ENCODE results near the gene CFL1.

DNA sequence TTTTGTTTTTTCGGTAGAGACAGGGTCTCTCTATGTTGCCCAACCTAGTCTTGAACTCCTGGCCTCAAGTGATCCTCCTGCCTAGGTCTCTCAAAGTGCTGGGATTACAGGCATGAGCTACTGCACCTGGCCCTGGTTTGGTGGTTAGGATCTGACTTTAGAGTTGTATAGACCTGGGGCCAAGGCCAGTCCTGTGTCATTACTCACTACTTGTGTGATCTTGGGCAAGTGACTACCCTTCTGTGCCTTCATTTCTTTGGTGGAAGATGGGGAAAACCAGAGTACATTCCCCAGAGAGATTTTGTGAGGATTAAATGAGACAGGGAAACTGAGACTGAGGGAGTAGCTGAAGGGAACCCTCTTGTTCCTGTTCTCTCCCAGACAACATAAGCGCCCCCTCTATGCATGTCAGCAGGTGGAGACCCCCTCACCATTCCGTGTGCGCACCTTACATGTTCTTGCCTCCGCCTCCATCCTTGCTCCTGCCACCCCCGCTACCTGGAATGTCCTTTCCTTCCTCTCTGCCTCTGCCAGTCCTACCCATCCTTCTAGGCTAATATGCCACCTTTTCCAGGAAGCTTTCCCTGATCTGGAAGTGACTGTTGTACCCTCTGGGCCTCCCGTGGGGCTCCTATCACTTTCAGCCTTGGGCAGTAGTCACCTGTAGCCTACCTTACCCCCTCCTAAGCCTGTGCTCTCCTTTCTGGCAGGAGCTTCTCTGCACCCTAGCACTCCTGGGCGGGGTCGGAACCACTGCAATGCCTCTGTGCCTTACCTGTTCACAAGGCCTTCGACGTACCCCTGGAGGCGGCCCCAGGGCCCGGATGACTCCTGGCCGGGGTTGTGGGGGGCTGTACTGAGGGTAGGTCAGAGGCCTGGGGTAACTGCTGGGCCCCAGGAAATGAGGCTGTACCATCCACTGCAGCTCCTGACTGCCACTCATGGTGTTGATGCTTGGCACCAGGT lies 38.3 kb upstream of the CFL1 start:
- TF ChIP-seq POLR2A (IDR thresholded peaks at IDR 0.05; ENCODE audit: low read depth, low read length) (peak; percentile 17; the same call in 1 of the 2 replicates), CEBPB (IDR thresholded peaks at IDR 0.05; ENCODE audit: low read depth, low read length) (no peak)
- TF ChIP-seq, protein P1, sequence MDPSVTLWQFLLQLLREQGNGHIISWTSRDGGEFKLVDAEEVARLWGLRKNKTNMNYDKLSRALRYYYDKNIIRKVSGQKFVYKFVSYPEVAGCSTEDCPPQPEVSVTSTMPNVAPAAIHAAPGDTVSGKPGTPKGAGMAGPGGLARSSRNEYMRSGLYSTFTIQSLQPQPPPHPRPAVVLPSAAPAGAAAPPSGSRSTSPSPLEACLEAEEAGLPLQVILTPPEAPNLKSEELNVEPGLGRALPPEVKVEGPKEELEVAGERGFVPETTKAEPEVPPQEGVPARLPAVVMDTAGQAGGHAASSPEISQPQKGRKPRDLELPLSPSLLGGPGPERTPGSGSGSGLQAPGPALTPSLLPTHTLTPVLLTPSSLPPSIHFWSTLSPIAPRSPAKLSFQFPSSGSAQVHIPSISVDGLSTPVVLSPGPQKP (IDR thresholded peaks at IDR 0.05; ENCODE audit: borderline replicate concordance, low read depth, low read length) = no peak
- TF ChIP-seq, protein P2, sequence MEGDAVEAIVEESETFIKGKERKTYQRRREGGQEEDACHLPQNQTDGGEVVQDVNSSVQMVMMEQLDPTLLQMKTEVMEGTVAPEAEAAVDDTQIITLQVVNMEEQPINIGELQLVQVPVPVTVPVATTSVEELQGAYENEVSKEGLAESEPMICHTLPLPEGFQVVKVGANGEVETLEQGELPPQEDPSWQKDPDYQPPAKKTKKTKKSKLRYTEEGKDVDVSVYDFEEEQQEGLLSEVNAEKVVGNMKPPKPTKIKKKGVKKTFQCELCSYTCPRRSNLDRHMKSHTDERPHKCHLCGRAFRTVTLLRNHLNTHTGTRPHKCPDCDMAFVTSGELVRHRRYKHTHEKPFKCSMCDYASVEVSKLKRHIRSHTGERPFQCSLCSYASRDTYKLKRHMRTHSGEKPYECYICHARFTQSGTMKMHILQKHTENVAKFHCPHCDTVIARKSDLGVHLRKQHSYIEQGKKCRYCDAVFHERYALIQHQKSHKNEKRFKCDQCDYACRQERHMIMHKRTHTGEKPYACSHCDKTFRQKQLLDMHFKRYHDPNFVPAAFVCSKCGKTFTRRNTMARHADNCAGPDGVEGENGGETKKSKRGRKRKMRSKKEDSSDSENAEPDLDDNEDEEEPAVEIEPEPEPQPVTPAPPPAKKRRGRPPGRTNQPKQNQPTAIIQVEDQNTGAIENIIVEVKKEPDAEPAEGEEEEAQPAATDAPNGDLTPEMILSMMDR (conservative IDR thresholded peaks at IDR 0.05; ENCODE audit: low read depth, low read length) = no peak
